HEK293 (cell line): ENCODE results near the gene PGK2.

ENCODE experiments used
- CTCF ChIA-PET: fragments of 350-600 bp; formaldehyde crosslinking; extraction: SDS; loops from one replicate; lab custom pipeline; 2021; ENCODE audit warnings: antibody characterized with exemption; lab: Yijun Ruan, JAX
- POLR2A ChIA-PET: fragments of 300-600 bp; formaldehyde crosslinking; extraction: SDS; loops from one replicate; lab custom pipeline; 2020; ENCODE audit warnings: antibody characterized with exemption, inconsistent platforms; lab: Yijun Ruan, JAX
- H3K27ac ChIP-seq: fragments of 200-500 bp; sonication (Bioruptor generic); 2 replicates; pipeline ENCODE4 v1.5.1; 2014; ENCODE audit warnings: low read depth, low read length, control low read depth, inconsistent platforms; ENCODE audit errors: extremely low read depth
- H3K36me3 ChIP-seq, 2 experiments: fragments of 200-500 bp in 1 of 2; sonication (Bioruptor generic) in 1 of 2; 1 replicate in 1 of 2; 2 replicates in 1 of 2; pipeline ENCODE4 v1.5.1; 2014 to 2017; ENCODE audit warnings: inconsistent platforms in 2 of 2, low read length in 2 of 2; ENCODE audit not compliant: control insufficient read depth in 2 of 2, insufficient read depth in 1 of 2
- H3K4me1 ChIP-seq: fragments of 200-500 bp; sonication (Bioruptor generic); 2 replicates; pipeline ENCODE4 v1.5.1; 2014; ENCODE audit warnings: mild to moderate bottlenecking, low read length, inconsistent platforms; ENCODE audit not compliant: control insufficient read depth, insufficient read depth
- H3K4me3 ChIP-seq: 2 replicates; pipeline ENCODE4 v1.5.1; 2011; ENCODE audit warnings: low read depth, mild to moderate bottlenecking, control low read depth, low read length, moderate library complexity
- H3K9me3 ChIP-seq: fragments of 200-500 bp; sonication (Bioruptor generic); 2 replicates; pipeline ENCODE4 v1.5.1; 2014; ENCODE audit warnings: low read depth, low read length, inconsistent platforms; ENCODE audit not compliant: control insufficient read depth, insufficient read depth
- GLI4 ChIP-seq: fragments of 450-650 bp; formaldehyde crosslinking; IDR thresholded peaks from 2 replicates; pipeline ENCODE4 v1.5.1; 2016; ENCODE audit warnings: missing biosample characterization, missing genetic modification characterization
- GLIS2 ChIP-seq: fragments of 450-650 bp; formaldehyde crosslinking; IDR thresholded peaks from 2 replicates; pipeline ENCODE4 v1.5.1; 2016; ENCODE audit warnings: missing biosample characterization, missing genetic modification characterization
- KLF16 ChIP-seq: fragments of 450-650 bp; formaldehyde crosslinking; IDR thresholded peaks from 2 replicates; pipeline ENCODE4 v1.5.1; 2017; ENCODE audit warnings: missing biosample characterization, missing genetic modification characterization
- MYNN ChIP-seq: fragments of 450-650 bp; formaldehyde crosslinking; IDR thresholded peaks from 2 replicates; pipeline ENCODE4 v1.5.1; 2016; ENCODE audit warnings: missing biosample characterization, missing genetic modification characterization, borderline replicate concordance
- OVOL3 ChIP-seq: fragments of 450-650 bp; formaldehyde crosslinking; IDR thresholded peaks from 2 replicates; pipeline ENCODE4 v1.5.1; 2016; ENCODE audit warnings: missing biosample characterization, missing genetic modification characterization
- ZNF121 ChIP-seq: fragments of 450-650 bp; formaldehyde crosslinking; IDR thresholded peaks from 2 replicates; pipeline ENCODE4 v1.5.1; 2016; ENCODE audit warnings: missing biosample characterization, missing genetic modification characterization
- ZNF138 ChIP-seq: fragments of 450-650 bp; formaldehyde crosslinking; IDR thresholded peaks from 2 replicates; pipeline ENCODE4 v1.5.1; 2016; ENCODE audit warnings: missing biosample characterization, missing genetic modification characterization, borderline replicate concordance
- ZNF175 ChIP-seq: fragments of 450-650 bp; formaldehyde crosslinking; IDR thresholded peaks from 2 replicates; pipeline ENCODE4 v1.5.1; 2016; ENCODE audit warnings: missing biosample characterization, missing genetic modification characterization
- ZNF19 ChIP-seq: fragments of 450-650 bp; formaldehyde crosslinking; IDR thresholded peaks from 2 replicates; pipeline ENCODE4; 2016; ENCODE audit warnings: missing biosample characterization, missing genetic modification characterization, low read depth
- ZNF2 ChIP-seq: fragments of 450-650 bp; formaldehyde crosslinking; IDR thresholded peaks from 2 replicates; pipeline ENCODE4 v1.5.1; 2016; ENCODE audit warnings: missing biosample characterization, missing genetic modification characterization
- ZNF274 ChIP-seq, 2 experiments: fragments of 200-500 bp in 1 of 2; fragments of 450-650 bp in 1 of 2; sonication (Bioruptor generic) in 1 of 2; formaldehyde crosslinking in 1 of 2; IDR thresholded peaks; 2 replicates each; pipeline versions ENCODE4 v1.5.1 to v1.6.1; 2014 to 2016; ENCODE audit warnings: borderline replicate concordance in 1 of 2, inconsistent platforms in 1 of 2, low read length in 1 of 2, missing biosample characterization in 1 of 2, missing genetic modification characterization in 1 of 2
- ZNF311 ChIP-seq: fragments of 450-650 bp; formaldehyde crosslinking; IDR thresholded peaks from 2 replicates; pipeline ENCODE4 v1.5.1; 2017; ENCODE audit warnings: missing biosample characterization, missing genetic modification characterization, borderline replicate concordance
- ZNF366 ChIP-seq: fragments of 450-650 bp; formaldehyde crosslinking; conservative IDR thresholded peaks from 2 replicates; pipeline ENCODE4 v1.5.1; 2016; ENCODE audit warnings: missing biosample characterization, missing genetic modification characterization
- ZNF416 ChIP-seq: fragments of 450-650 bp; formaldehyde crosslinking; IDR thresholded peaks from 2 replicates; pipeline ENCODE4 v1.5.1; 2016; ENCODE audit warnings: missing biosample characterization, missing genetic modification characterization
- ZNF561 ChIP-seq: fragments of 450-650 bp; IDR thresholded peaks from 2 replicates; pipeline ENCODE4 v1.5.1; 2018; ENCODE audit warnings: missing biosample characterization, missing genetic modification characterization, borderline replicate concordance
- ZNF585B ChIP-seq: fragments of 450-650 bp; formaldehyde crosslinking; IDR thresholded peaks from 2 replicates; pipeline ENCODE4 v1.5.1; 2016; ENCODE audit warnings: missing biosample characterization, missing genetic modification characterization
- ZNF747 ChIP-seq: fragments of 450-650 bp; formaldehyde crosslinking; IDR thresholded peaks from 2 replicates; pipeline ENCODE4 v1.5.1; 2016; ENCODE audit warnings: missing biosample characterization, missing genetic modification characterization
- ZNF785 ChIP-seq: fragments of 450-650 bp; formaldehyde crosslinking; IDR thresholded peaks from 2 replicates; pipeline ENCODE4 v1.5.1; 2016; ENCODE audit warnings: missing biosample characterization, missing genetic modification characterization
- ZNF792 ChIP-seq: fragments of 450-650 bp; formaldehyde crosslinking; IDR thresholded peaks from 2 replicates; pipeline ENCODE4 v1.5.1; 2016; ENCODE audit warnings: missing biosample characterization, missing genetic modification characterization
- ZSCAN16 ChIP-seq: fragments of 450-650 bp; formaldehyde crosslinking; IDR thresholded peaks from 2 replicates; pipeline ENCODE4 v1.5.1; 2016; ENCODE audit warnings: missing biosample characterization, missing genetic modification characterization
- TF ChIP-seq, protein P1 (sequence below): fragments of 450-650 bp; formaldehyde crosslinking; IDR thresholded peaks from 2 replicates; pipeline ENCODE4 v1.5.1; 2016; ENCODE audit warnings: missing biosample characterization, missing genetic modification characterization
- TF ChIP-seq, protein P2 (sequence below): fragments of 450-650 bp; formaldehyde crosslinking; IDR thresholded peaks from 2 replicates; pipeline ENCODE4 v1.5.1; 2016; ENCODE audit warnings: missing biosample characterization, missing genetic modification characterization
- TF ChIP-seq, protein P3 (sequence below): fragments of 450-650 bp; formaldehyde crosslinking; IDR thresholded peaks from 2 replicates; pipeline ENCODE4 v1.5.1; 2016; ENCODE audit warnings: missing biosample characterization, missing genetic modification characterization
- TF ChIP-seq, protein P4 (sequence below): fragments of 450-650 bp; formaldehyde crosslinking; optimal IDR thresholded peaks from 2 replicates; pipeline ENCODE3; 2016; ENCODE audit warnings: missing biosample characterization, mild to moderate bottlenecking, missing genetic modification characterization
- TF ChIP-seq, protein P5 (sequence below): fragments of 450-650 bp; IDR thresholded peaks from 2 replicates; pipeline ENCODE4 v1.5.1; 2018; ENCODE audit warnings: missing biosample characterization, missing genetic modification characterization

The PGK2 gene

DNA sequence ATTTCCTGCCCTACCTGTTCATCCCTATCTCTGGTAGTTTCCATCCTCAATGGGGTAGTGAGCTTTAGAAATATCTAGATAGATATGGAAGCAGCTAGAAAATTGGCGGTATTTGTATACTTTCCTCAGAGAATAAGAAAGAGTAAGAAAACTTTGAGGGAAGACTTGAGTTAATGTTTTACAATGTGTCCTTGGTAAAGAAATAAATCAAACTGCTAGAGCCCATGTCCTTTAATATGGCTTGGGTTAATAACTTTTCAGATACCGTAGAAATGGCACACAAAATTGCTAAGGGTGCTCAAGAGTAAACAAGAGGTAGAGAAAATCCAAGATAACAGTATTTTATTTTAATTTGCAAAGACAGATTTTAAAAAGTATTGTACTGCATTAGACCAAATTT, 28.1 kb upstream of the PGK2 start:
- Histone ChIP-seq H3K4me1 (no peaks in the 10 kb centered on the region), H3K27ac (no peak overlapping the region), H3K9me3 (no peaks in the 10 kb centered on the region), H3K4me3 (no peak overlapping the region)
- POLR2A ChIA-PET, result no interaction called here
- TF ChIP-seq ZNF311 (tag by site-specific recombination), result no peak
- TF ChIP-seq ZNF585B (tag by site-specific recombination), result no peak
- TF ChIP-seq ZNF175, result no peak
- TF ChIP-seq ZNF2, result no peak
- no peak for TF ChIP-seq ZNF747
- TF ChIP-seq, protein P1, sequence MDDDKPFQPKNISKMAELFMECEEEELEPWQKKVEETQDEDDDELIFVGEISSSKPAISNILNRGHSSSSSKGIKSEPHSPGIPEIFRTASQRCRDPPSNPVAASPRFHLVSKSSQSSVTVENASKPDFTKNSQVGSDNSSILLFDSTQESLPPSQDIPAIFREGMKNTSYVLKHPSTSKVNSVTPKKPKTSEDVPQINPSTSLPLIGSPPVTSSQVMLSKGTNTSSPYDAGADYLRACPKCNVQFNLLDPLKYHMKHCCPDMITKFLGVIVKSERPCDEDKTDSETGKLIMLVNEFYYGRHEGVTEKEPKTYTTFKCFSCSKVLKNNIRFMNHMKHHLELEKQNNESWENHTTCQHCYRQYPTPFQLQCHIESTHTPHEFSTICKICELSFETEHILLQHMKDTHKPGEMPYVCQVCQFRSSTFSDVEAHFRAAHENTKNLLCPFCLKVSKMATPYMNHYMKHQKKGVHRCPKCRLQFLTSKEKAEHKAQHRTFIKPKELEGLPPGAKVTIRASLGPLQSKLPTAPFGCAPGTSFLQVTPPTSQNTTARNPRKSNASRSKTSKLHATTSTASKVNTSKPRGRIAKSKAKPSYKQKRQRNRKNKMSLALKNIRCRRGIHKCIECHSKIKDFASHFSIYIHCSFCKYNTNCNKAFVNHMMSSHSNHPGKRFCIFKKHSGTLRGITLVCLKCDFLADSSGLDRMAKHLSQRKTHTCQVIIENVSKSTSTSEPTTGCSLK, result no peak
- no peak for TF ChIP-seq ZNF19 (tag by site-specific recombination)
- TF ChIP-seq, protein P2, sequence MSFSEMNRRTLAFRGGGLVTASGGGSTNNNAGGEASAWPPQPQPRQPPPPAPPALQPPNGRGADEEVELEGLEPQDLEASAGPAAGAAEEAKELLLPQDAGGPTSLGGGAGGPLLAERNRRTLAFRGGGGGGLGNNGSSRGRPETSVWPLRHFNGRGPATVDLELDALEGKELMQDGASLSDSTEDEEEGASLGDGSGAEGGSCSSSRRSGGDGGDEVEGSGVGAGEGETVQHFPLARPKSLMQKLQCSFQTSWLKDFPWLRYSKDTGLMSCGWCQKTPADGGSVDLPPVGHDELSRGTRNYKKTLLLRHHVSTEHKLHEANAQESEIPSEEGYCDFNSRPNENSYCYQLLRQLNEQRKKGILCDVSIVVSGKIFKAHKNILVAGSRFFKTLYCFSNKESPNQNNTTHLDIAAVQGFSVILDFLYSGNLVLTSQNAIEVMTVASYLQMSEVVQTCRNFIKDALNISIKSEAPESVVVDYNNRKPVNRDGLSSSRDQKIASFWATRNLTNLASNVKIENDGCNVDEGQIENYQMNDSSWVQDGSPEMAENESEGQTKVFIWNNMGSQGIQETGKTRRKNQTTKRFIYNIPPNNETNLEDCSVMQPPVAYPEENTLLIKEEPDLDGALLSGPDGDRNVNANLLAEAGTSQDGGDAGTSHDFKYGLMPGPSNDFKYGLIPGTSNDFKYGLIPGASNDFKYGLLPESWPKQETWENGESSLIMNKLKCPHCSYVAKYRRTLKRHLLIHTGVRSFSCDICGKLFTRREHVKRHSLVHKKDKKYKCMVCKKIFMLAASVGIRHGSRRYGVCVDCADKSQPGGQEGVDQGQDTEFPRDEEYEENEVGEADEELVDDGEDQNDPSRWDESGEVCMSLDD (tag by site-specific recombination), result no peak
- no peak for TF ChIP-seq GLI4 (tag by site-specific recombination)
- no peak for TF ChIP-seq KLF16 (tag by site-specific recombination)
- TF ChIP-seq, protein P3, sequence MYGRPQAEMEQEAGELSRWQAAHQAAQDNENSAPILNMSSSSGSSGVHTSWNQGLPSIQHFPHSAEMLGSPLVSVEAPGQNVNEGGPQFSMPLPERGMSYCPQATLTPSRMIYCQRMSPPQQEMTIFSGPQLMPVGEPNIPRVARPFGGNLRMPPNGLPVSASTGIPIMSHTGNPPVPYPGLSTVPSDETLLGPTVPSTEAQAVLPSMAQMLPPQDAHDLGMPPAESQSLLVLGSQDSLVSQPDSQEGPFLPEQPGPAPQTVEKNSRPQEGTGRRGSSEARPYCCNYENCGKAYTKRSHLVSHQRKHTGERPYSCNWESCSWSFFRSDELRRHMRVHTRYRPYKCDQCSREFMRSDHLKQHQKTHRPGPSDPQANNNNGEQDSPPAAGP (tag by site-specific recombination), result no peak
- TF ChIP-seq, protein P4, sequence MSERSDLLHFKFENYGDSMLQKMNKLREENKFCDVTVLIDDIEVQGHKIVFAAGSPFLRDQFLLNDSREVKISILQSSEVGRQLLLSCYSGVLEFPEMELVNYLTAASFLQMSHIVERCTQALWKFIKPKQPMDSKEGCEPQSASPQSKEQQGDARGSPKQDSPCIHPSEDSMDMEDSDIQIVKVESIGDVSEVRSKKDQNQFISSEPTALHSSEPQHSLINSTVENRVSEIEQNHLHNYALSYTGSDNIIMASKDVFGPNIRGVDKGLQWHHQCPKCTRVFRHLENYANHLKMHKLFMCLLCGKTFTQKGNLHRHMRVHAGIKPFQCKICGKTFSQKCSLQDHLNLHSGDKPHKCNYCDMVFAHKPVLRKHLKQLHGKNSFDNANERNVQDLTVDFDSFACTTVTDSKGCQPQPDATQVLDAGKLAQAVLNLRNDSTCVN (tag by site-specific recombination), result no peak
- TF ChIP-seq ZSCAN16, result no peak
- TF ChIP-seq ZNF366, result no peak
- TF ChIP-seq, all 188 proteins: peak for 0
- CTCF ChIA-PET, result interaction anchor here (1.0 to 1.2 kb wide), 3 partner anchors 34 to 283 kb away, joined by 3 read pairs; no protein-coding TSS in a partner anchor
- H3K36me3 ChIP-seq, result no peaks in the 10 kb centered on the region

DNA sequence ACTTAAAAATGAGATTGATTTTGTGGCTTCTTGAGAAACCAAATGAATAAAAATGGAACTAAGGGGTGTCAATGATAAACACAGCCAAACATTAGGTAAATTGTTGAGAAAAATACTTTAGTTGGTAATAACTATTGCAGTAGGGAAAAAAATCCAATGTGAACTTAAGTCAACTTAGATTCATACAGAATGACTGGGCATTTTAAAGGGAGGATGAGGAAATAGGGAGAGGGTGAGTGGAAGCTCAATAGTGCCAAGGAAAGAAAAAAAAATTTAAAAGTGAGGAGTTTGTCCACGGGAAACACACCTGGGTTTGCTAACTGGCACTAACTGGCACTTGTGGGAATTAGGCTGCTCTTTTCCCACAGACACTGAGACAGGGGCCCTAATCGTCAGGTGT, 26.2 kb upstream of the PGK2 start:
- no peak overlapping the region for H3K27ac ChIP-seq
- no peaks in the 10 kb centered on the region for H3K4me1 ChIP-seq
- ChIA-PET POLR2A (no interaction called here), CTCF (no interaction called here)
- TF ChIP-seq ZNF792 (no peak), ZNF747 (no peak), ZNF138 (tag by site-specific recombination) (no peak), ZNF121 (tag by site-specific recombination) (no peak), ZNF561 (tag by site-specific recombination) (no peak), GLIS2 (no peak), MYNN (tag by site-specific recombination) (no peak), OVOL3 (no peak), ZNF274 (IDR thresholded peaks at IDR 0.05; ENCODE audit: low read length) (no peak), ZNF274 (tag by site-specific recombination; IDR thresholded peaks at IDR 0.05; ENCODE audit: borderline replicate concordance) (no peak), ZNF416 (tag by site-specific recombination) (no peak), ZNF785 (no peak)
- TF ChIP-seq, protein P5, sequence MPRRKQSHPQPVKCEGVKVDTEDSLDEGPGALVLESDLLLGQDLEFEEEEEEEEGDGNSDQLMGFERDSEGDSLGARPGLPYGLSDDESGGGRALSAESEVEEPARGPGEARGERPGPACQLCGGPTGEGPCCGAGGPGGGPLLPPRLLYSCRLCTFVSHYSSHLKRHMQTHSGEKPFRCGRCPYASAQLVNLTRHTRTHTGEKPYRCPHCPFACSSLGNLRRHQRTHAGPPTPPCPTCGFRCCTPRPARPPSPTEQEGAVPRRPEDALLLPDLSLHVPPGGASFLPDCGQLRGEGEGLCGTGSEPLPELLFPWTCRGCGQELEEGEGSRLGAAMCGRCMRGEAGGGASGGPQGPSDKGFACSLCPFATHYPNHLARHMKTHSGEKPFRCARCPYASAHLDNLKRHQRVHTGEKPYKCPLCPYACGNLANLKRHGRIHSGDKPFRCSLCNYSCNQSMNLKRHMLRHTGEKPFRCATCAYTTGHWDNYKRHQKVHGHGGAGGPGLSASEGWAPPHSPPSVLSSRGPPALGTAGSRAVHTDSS (tag by site-specific recombination), result no peak
- H3K4me3 ChIP-seq, result no peak overlapping the region
- no peaks in the 10 kb centered on the region for H3K9me3 ChIP-seq
- H3K36me3 ChIP-seq, result no peaks in the 10 kb centered on the region
